SK-N-SH (cell line): ENCODE data around the gene SNCG. TPM values are rescaled to one million over a fixed set of nuclear protein-coding genes. Genes with fewer than 3 reads are reported as not detected.
"Not testable (repeated sequence)": the region's sequence is repeated elsewhere in the genome, so short reads cannot be mapped to it uniquely, and the experiment has no call there.

Source experiments
- CTCF ChIA-PET: fragments of 300-600, 350-600 bp; formaldehyde crosslinking; extraction: SDS; loops from one replicate; lab custom pipeline; 2021; lab: Yijun Ruan, JAX
- POLR2A ChIA-PET: fragments of 350-600 bp; sonication (Branson Sonifier 250); formaldehyde crosslinking; extraction: SDS; loops from one replicate; lab custom pipeline; 2020; ENCODE audit warnings: antibody characterized with exemption, inconsistent platforms; lab: Yijun Ruan, JAX
- DNase-seq: peaks from one replicate; pipeline ENCODE4 v3.0.0; 2012
- H2AFZ ChIP-seq: fragments of 200-600 bp; sonication (generic); 2 replicates; pipeline ENCODE4 v1.8.1; 2016; ENCODE audit warnings: antibody characterized with exemption, mild to moderate bottlenecking, low read depth
- H3F3A ChIP-seq: fragments of 200-600 bp; sonication (generic); replicated peaks from 2 replicates; pipeline ENCODE3; 2016; ENCODE audit warnings: antibody characterized with exemption, mild to moderate bottlenecking; ENCODE audit not compliant: insufficient read depth
- H3K27ac ChIP-seq, 2 experiments: fragments of 200-500 bp in 1 of 2; fragments of 200-600 bp in 1 of 2; sonication (Bioruptor generic) in 1 of 2; sonication (generic), shearing (Covaris generic) in 1 of 2; 2 replicates each; pipeline versions ENCODE4 v1.5.1 to v1.6.1; 2014 to 2016; ENCODE audit warnings: low read depth in 2 of 2, inconsistent platforms in 1 of 2, low read length in 1 of 2, mild to moderate bottlenecking in 1 of 2, mixed read lengths in 1 of 2
- H3K27me3 ChIP-seq: fragments of 200-600 bp; sonication (generic), shearing (Covaris generic); 2 replicates; pipeline ENCODE4 v1.6.1; 2016; ENCODE audit warnings: mixed run types; ENCODE audit not compliant: insufficient read depth
- H3K36me3 ChIP-seq, 2 experiments: fragments of 200-500 bp in 1 of 2; fragments of 200-600 bp in 1 of 2; sonication (Bioruptor generic) in 1 of 2; sonication (generic) in 1 of 2; replicated peaks in 1 of 2; 2 replicates each; pipeline versions ENCODE3 to v1.5.1; 2014 to 2016; ENCODE audit warnings: low read length in 1 of 2, mild to moderate bottlenecking in 1 of 2; ENCODE audit not compliant: insufficient read depth in 2 of 2, control insufficient read depth in 1 of 2
- H3K4me1 ChIP-seq, 2 experiments: fragments of 200-500 bp in 1 of 2; fragments of 200-600 bp in 1 of 2; sonication (Bioruptor generic) in 1 of 2; sonication (generic), shearing (Covaris generic) in 1 of 2; 2 replicates each; pipeline versions ENCODE4 v1.5.1 to v1.6.1; 2014 to 2016; ENCODE audit warnings: low read depth in 1 of 2, low read length in 1 of 2, mixed run types in 1 of 2; ENCODE audit not compliant: insufficient read depth in 2 of 2, control insufficient read depth in 1 of 2
- H3K4me2 ChIP-seq: fragments of 200-600 bp; sonication (generic), shearing (Covaris generic); 2 replicates; pipeline ENCODE4 v1.6.1; 2017; ENCODE audit warnings: mixed run types
- H3K4me3 ChIP-seq, 2 experiments: fragments of 200-500 bp in 1 of 2; fragments of 200-600 bp in 1 of 2; sonication (Bioruptor generic) in 1 of 2; sonication (generic), shearing (Covaris generic) in 1 of 2; 2 replicates each; pipeline versions ENCODE4 v1.5.1 to v1.8.1; 2014 to 2016; ENCODE audit warnings: low read depth in 2 of 2, inconsistent platforms in 1 of 2, low read length in 1 of 2, mild to moderate bottlenecking in 1 of 2, mixed read lengths in 1 of 2, moderate library complexity in 1 of 2
- H3K79me2 ChIP-seq: fragments of 200-600 bp; sonication (generic); 2 replicates; pipeline ENCODE4 v1.8.1; 2017; ENCODE audit warnings: mild to moderate bottlenecking; ENCODE audit not compliant: insufficient read depth
- H3K9ac ChIP-seq: fragments of 200-600 bp; sonication (generic); 2 replicates; pipeline ENCODE4 v1.6.1; 2017; ENCODE audit warnings: mixed run types
- H3K9me2 ChIP-seq: fragments of 200-600 bp; sonication (generic); 2 replicates; pipeline ENCODE4 v1.6.1; 2017; ENCODE audit warnings: mixed run types
- H3K9me3 ChIP-seq: fragments of 200-600 bp; sonication (generic); 2 replicates; pipeline ENCODE4 v1.6.1; 2017; ENCODE audit warnings: mixed run types, mild to moderate bottlenecking, moderate library complexity
- H4K20me1 ChIP-seq: fragments of 200-600 bp; sonication (generic); 2 replicates; pipeline ENCODE4 v1.6.1; 2017; ENCODE audit warnings: mild to moderate bottlenecking, mixed run types; ENCODE audit not compliant: insufficient read depth
- CHD2 ChIP-seq: fragments of 150-350 bp; IDR thresholded peaks from 2 replicates; pipeline ENCODE4 v1.6.1; 2018; ENCODE audit warnings: low read length; ENCODE audit not compliant: partially characterized antibody
- EZH2phosphoT487 ChIP-seq: fragments of 200-600 bp; sonication (generic); IDR thresholded peaks from 2 replicates; pipeline ENCODE4 v1.6.1; 2017; ENCODE audit warnings: low read depth, mixed run types, mild to moderate bottlenecking, antibody characterized with exemption, moderate library complexity, borderline replicate concordance
- FOXM1 ChIP-seq: IDR thresholded peaks from 2 replicates; pipeline ENCODE4 v1.4.0; 2012; ENCODE audit warnings: low read depth, mild to moderate bottlenecking
- JUND ChIP-seq: IDR thresholded peaks from 2 replicates; pipeline ENCODE4 v1.4.0; 2012
- NFIC ChIP-seq: IDR thresholded peaks from 2 replicates; pipeline ENCODE4 v1.4.0; 2012; ENCODE audit warnings: borderline replicate concordance
- NRF1 ChIP-seq: IDR thresholded peaks from 2 replicates; pipeline ENCODE4 v1.6.1; 2012; ENCODE audit warnings: low read depth, mild to moderate bottlenecking, low read length
- RCOR1 ChIP-seq: fragments of 150-350 bp; IDR thresholded peaks from 2 replicates; pipeline ENCODE4 v1.6.1; 2017; ENCODE audit warnings: antibody characterized with exemption, low read length
- SIN3A ChIP-seq: IDR thresholded peaks from 2 replicates; pipeline ENCODE4 v1.6.1; 2012; ENCODE audit warnings: low read depth, mild to moderate bottlenecking, low read length, moderate library complexity, borderline replicate concordance
- SMC3 ChIP-seq: IDR thresholded peaks from 2 replicates; pipeline ENCODE4 v1.6.1; 2012; ENCODE audit warnings: low read depth, low read length, improper control_type of control experiment
- TCF12 ChIP-seq: IDR thresholded peaks from 2 replicates; pipeline ENCODE4 v1.4.0; 2012
- TEAD4 ChIP-seq: IDR thresholded peaks from 2 replicates; pipeline ENCODE4 v1.4.0; 2012; ENCODE audit warnings: mild to moderate bottlenecking, borderline replicate concordance; ENCODE audit not compliant: insufficient read depth
- YY1 ChIP-seq: IDR thresholded peaks from 2 replicates; pipeline ENCODE4 v1.4.0; 2012; ENCODE audit warnings: low read depth, mild to moderate bottlenecking
- WGBS: methylation state at CpG from one replicate; pipeline ENCODE4 v1.1.6; 2017; ENCODE audit warnings: low lambda C conversion rate; 5-methylcytosine and 5-hydroxymethylcytosine counted together
- polyA plus RNA-seq, 3 experiments: library from polyadenylated mRNA; depleted of rRNA; stranded (reverse); fragments of >200 nt; gene quantifications; 2 replicates each; pipeline ENCODE4 v1.2.3, GENCODE V29; 2012
- TF ChIP-seq, protein P1 (sequence below): IDR thresholded peaks from 2 replicates; pipeline ENCODE4 v1.4.0; 2012; ENCODE audit warnings: low read depth, borderline replicate concordance
- TF ChIP-seq, protein P2 (sequence below): IDR thresholded peaks from 2 replicates; pipeline ENCODE4 v1.4.0; 2012; ENCODE audit warnings: low read depth, borderline replicate concordance
- TF ChIP-seq, protein P3 (sequence below): fragments of 200-600 bp; sonication (generic); IDR thresholded peaks from 2 replicates; pipeline ENCODE4 v1.6.1; 2017; ENCODE audit warnings: antibody characterized with exemption, mild to moderate bottlenecking, moderate library complexity
- TF ChIP-seq, protein P4 (sequence below): IDR thresholded peaks from 2 replicates; pipeline ENCODE4 v1.4.0; 2012; ENCODE audit warnings: low read depth

Gene SNCG
- polyA plus RNA-seq, 1 of the 3 experiments (the other 2 are of a cell fraction), result 4.3 TPM

DNA sequence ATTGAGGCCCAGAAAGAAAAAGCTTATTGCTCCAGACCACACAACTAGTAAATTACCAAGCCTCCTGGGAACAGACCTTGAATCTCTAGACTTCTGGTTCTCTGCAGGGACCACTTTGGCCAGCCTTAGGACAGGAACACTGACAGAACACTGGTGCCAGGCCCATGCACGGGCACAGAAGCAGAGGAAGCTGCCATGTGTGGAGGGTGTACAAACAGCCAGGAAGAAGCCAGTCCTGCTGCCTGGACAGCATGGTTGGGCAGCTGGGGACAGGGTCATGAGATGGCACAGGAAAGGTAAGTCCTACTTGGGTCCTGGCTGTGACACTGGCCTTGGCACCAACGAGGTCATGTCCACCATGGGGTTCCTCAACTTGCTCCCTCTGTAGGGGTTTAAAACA is 20.1 kb upstream of the SNCG start:
- CTCF ChIA-PET, result interaction anchor here (0.6 to 4.5 kb wide), 17 partner anchors 9 to 568 kb away, joined by 3 to 23 read pairs (median 4); partner anchors contain the start of genes MMRN2 and SNCG
- Histone ChIP-seq H3K79me2 (no peaks in the 10 kb centered on the region), H3K4me1 (no peaks in the 10 kb centered on the region), H3K9ac (no peak overlapping the region), H3K9me3 (no peaks in the 10 kb centered on the region), H3K27me3 (no peaks in the 10 kb centered on the region), H2AFZ (no peak overlapping the region; the same call in 1 of the 2 replicates), H3K27ac (no peak overlapping the region), H3F3A (peaks cover 11% of the 10 kb centered on the region), H4K20me1 (no peaks in the 10 kb centered on the region), H3K36me3 (no peaks in the 10 kb centered on the region), H3K4me3 (no peak overlapping the region), H3K9me2 (no peaks in the 10 kb centered on the region), H3K4me2 (no peak overlapping the region)
- 100% methylated on average over 1 of the region's 2 CpGs for WGBS
- DNase-seq, result no peak
- POLR2A ChIA-PET, result no interaction called here
- TF ChIP-seq, protein P1, sequence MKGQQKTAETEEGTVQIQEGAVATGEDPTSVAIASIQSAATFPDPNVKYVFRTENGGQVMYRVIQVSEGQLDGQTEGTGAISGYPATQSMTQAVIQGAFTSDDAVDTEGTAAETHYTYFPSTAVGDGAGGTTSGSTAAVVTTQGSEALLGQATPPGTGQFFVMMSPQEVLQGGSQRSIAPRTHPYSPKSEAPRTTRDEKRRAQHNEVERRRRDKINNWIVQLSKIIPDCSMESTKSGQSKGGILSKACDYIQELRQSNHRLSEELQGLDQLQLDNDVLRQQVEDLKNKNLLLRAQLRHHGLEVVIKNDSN, result no peak
- TF ChIP-seq, protein P2, sequence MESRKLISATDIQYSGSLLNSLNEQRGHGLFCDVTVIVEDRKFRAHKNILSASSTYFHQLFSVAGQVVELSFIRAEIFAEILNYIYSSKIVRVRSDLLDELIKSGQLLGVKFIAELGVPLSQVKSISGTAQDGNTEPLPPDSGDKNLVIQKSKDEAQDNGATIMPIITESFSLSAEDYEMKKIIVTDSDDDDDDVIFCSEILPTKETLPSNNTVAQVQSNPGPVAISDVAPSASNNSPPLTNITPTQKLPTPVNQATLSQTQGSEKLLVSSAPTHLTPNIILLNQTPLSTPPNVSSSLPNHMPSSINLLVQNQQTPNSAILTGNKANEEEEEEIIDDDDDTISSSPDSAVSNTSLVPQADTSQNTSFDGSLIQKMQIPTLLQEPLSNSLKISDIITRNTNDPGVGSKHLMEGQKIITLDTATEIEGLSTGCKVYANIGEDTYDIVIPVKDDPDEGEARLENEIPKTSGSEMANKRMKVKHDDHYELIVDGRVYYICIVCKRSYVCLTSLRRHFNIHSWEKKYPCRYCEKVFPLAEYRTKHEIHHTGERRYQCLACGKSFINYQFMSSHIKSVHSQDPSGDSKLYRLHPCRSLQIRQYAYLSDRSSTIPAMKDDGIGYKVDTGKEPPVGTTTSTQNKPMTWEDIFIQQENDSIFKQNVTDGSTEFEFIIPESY, result no peak
- no peak for TF ChIP-seq FOXM1
- TF ChIP-seq SIN3A, result no peak
- no peak for TF ChIP-seq JUND
- TF ChIP-seq SMC3, result no peak
- no peak for TF ChIP-seq TCF12
- no peak for TF ChIP-seq RCOR1
- TF ChIP-seq CHD2, result no peak
- no peak for TF ChIP-seq YY1
- no peak for TF ChIP-seq TEAD4
- TF ChIP-seq NRF1, result no peak
- TF ChIP-seq, protein P3, sequence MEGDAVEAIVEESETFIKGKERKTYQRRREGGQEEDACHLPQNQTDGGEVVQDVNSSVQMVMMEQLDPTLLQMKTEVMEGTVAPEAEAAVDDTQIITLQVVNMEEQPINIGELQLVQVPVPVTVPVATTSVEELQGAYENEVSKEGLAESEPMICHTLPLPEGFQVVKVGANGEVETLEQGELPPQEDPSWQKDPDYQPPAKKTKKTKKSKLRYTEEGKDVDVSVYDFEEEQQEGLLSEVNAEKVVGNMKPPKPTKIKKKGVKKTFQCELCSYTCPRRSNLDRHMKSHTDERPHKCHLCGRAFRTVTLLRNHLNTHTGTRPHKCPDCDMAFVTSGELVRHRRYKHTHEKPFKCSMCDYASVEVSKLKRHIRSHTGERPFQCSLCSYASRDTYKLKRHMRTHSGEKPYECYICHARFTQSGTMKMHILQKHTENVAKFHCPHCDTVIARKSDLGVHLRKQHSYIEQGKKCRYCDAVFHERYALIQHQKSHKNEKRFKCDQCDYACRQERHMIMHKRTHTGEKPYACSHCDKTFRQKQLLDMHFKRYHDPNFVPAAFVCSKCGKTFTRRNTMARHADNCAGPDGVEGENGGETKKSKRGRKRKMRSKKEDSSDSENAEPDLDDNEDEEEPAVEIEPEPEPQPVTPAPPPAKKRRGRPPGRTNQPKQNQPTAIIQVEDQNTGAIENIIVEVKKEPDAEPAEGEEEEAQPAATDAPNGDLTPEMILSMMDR, result no peak
- TF ChIP-seq, protein P4, sequence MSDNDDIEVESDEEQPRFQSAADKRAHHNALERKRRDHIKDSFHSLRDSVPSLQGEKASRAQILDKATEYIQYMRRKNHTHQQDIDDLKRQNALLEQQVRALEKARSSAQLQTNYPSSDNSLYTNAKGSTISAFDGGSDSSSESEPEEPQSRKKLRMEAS, result no peak
- no peak for TF ChIP-seq NFIC
- no peak for TF ChIP-seq EZH2phosphoT487

DNA sequence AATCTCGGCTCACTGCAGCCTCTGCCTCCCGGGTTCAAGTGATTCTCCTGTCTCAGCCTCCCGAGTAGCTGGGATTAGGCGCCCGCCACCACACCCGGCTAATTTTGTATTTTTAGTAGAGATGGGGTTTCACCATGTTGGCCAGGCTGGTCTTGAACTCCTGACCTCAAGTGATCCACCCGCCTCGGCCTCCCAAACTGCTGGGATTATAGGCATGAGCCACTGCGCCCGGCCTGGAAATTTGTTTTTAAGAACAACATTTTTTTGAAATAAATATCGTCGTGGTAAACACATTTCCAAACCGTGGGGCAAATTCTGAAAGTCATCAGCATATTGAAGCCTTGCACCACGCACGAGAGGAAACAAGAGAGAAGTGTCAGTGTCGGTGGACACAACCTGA is 18.3 kb upstream of the SNCG start:
- 84% methylated on average over 16 of the region's 16 CpGs for WGBS
- H3K27me3 ChIP-seq, DNase-seq, H3K79me2 ChIP-seq, H3K27ac ChIP-seq, H3K4me3 ChIP-seq, H3K4me2 ChIP-seq, H3K9me3 ChIP-seq, H3K36me3 ChIP-seq, POLR2A ChIA-PET, H3K9me2 ChIP-seq, H2AFZ ChIP-seq, H4K20me1 ChIP-seq, H3K9ac ChIP-seq, H3K4me1 ChIP-seq: not testable (repeated sequence)
- CTCF ChIA-PET, result interaction anchor here (0.6 to 4.5 kb wide), 15 partner anchors 8 to 298 kb away, joined by 3 to 23 read pairs (median 4); no protein-coding TSS in a partner anchor
- peaks cover 11% of the 10 kb centered on the region for H3F3A ChIP-seq
